Testis (tissue), 3 donors: ENCODE data around the gene RNF152. TPM values are rescaled to one million over a fixed set of nuclear protein-coding genes. Genes with fewer than 3 reads are reported as not detected.

ENCODE experiments used
- DNase-seq: peaks from one replicate; pipeline ENCODE4 v3.0.0-alpha.2; 2019
- H3K27ac ChIP-seq, 2 donors: fragments of 200-600 bp; sonication (generic); one replicate each; pipeline ENCODE4 v1.5.1; 2019
- H3K27me3 ChIP-seq: fragments of 200-600 bp; sonication (generic); one replicate; pipeline ENCODE4 v1.5.1; 2019
- H3K36me3 ChIP-seq: fragments of 200-600 bp; sonication (generic); one replicate; pipeline ENCODE4 v1.5.1; 2017; ENCODE audit warnings: low read depth; ENCODE audit errors: missing control alignments
- H3K4me1 ChIP-seq: fragments of 200-600 bp; sonication (generic); one replicate; pipeline ENCODE4 v1.5.1; 2019
- H3K4me3 ChIP-seq, 2 donors: fragments of 200-600 bp; sonication (generic); one replicate each; pipeline ENCODE4 v1.5.1; 2017 to 2019
- H3K9me3 ChIP-seq: fragments of 200-600 bp; sonication (generic); one replicate; pipeline ENCODE4 v1.5.1; 2017
- CTCF ChIP-seq, 3 experiments: fragments of 450-650 bp in 2 of 3; fragments of 200-600 bp in 1 of 3; sonication (generic) in 1 of 3; IDR thresholded peaks; one replicate each; pipeline ENCODE4 v1.5.1; 2016 to 2019; ENCODE audit warnings: antibody characterized with exemption in 3 of 3, mild to moderate bottlenecking in 2 of 3, moderate library complexity in 1 of 3
- POLR2A ChIP-seq: fragments of 450-650 bp; IDR thresholded peaks from one replicate; pipeline ENCODE4 v1.6.1; 2017; ENCODE audit warnings: antibody characterized with exemption, mild to moderate bottlenecking, moderate library complexity
- WGBS, 2 donors: methylation state at CpG; one replicate each; pipeline ENCODE4 v1.1.5; 2018; 5-methylcytosine and 5-hydroxymethylcytosine counted together
- intact Hi-C: fragments of 100-400 bp; cut with DNase I; formaldehyde crosslinking; loops from one replicate; pipeline ENCODE4 v1.15.1; 2023; ENCODE audit warnings: low total_unique reads
- polyA plus RNA-seq: library from polyadenylated mRNA; stranded (reverse); fragments of 350-450 nt; fragmentation: Illumina TruSeq; extraction: RNeasy Lipid Tissue Mini Kit (QIAGEN cat#74804); gene quantifications from one replicate; pipeline ENCODE4 v1.2.3, GENCODE V29; 2014; ENCODE audit warnings: low read depth, low replicate concordance; ENCODE audit not compliant: insufficient read depth
- total RNA-seq, 2 donors: library from RNA; depleted of rRNA; stranded (reverse); fragments of >200 nt; gene quantifications; one replicate each; pipeline ENCODE4 v1.2.3, GENCODE V29; 2016

Gene RNF152
- total and polyA plus RNA-seq, 3 donors from 2014 or later = 2.3 to 20.3 (median 10.8) TPM

- Histone ChIP-seq H3K4me1 (peaks cover 3% of the 10 kb centered on the region), H3K9me3 (no peaks in the 10 kb centered on the region), H3K27me3 (no peaks in the 10 kb centered on the region), H3K4me3 (peak overlapping the region; percentile 91 to 97), H3K36me3 (no peaks in the 10 kb centered on the region), H3K27ac (peak overlapping the region; percentile 91 to 95)
- 0 to 1% methylated on average over 23 to 39 of the region's 65 CpGs for WGBS, 2 donors
- TF ChIP-seq CTCF (IDR thresholded peaks at IDR 0.05) (no peak), POLR2A (no peak)
- DNase-seq = peak; percentile 69
- intact Hi-C loops = loop anchor here (10.0 kb wide), 1 partner anchor 159 kb away; no protein-coding TSS in a partner anchor
These were observed 633 bp upstream of the RNF152 start for GRCh38 chr18:61893309-61893970.

DNA sequence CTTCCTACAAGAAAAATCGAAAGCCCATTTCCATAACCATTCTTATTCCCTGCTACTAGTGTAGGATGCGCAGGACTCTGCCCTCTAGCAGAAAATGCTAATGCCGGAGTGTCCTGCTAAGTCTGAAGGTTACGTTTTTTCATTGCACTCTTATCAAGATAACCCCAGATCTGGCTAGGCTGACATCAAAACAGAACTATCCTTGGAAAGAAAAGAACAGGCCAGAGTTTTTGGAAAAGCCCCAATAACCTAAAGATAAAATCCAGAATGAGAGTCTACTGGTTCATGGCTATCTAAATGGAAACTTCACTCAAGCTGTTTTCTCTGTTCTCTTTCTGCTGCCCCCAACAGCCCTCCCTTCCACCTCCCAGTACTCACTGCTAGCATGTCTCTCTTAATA, 913 bp downstream of the RNF152 start:
- Histone ChIP-seq H3K27me3 (no peaks in the 10 kb centered on the region), H3K4me3 (peak overlapping the region; percentile 91 to 97), H3K4me1 (peaks cover 3% of the 10 kb centered on the region), H3K9me3 (no peaks in the 10 kb centered on the region), H3K27ac (peak overlapping the region in 1 of 2 donors; percentile 95), H3K36me3 (no peaks in the 10 kb centered on the region)
- DNase-seq = no peak
- intact Hi-C loops = loop anchor here (10.0 kb wide), 1 partner anchor 157 kb away; no protein-coding TSS in a partner anchor
- WGBS, 2 donors = 41 to 47% methylated on average over 4 of the region's 4 CpGs
- TF ChIP-seq CTCF (IDR thresholded peaks at IDR 0.05) = no peak
- no peak for TF ChIP-seq POLR2A

- Histone ChIP-seq H3K36me3 (no peaks in the 10 kb centered on the region), H3K27ac (peak overlapping the region in 1 of 2 donors; percentile 95), H3K4me1 (peaks cover 2% of the 10 kb centered on the region), H3K9me3 (no peaks in the 10 kb centered on the region), H3K4me3 (no peak overlapping the region), H3K27me3 (no peaks in the 10 kb centered on the region)
- 60 to 74% methylated on average over 2 of the region's 2 CpGs for WGBS, 2 donors
- TF ChIP-seq POLR2A = no peak
- no peak for TF ChIP-seq CTCF (IDR thresholded peaks at IDR 0.05)
- intact Hi-C loops = loop anchor here (10.0 kb wide), 1 partner anchor 156 kb away; no protein-coding TSS in a partner anchor
- DNase-seq = no peak
These were observed 1.5 kb downstream of the RNF152 start for GRCh38 chr18:61891271-61891670.

DNA sequence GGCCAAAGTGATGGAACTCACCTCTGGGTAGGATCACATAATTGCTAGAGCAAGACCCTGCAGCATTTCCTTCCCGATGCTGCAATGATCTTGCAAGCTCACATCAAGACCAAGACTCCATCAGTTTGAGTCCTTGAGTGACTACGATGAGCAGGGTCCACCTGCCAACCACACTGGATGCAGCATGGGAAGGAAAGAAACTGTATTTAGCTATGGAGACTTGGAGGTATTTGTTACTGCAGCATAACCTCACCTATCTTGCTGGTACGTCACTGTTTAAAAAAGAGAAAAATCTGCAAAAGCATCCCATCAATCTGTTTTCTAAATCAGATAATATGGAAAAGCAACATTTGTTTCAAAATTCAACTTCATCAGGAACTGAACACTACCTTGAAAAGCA, 2.5 kb downstream of the RNF152 start:
- H3K36me3 ChIP-seq = no peaks in the 10 kb centered on the region
- TF ChIP-seq POLR2A (no peak), CTCF (IDR thresholded peaks at IDR 0.05) (no peak)
- H3K4me3 ChIP-seq = no peak overlapping the region
- no peaks in the 10 kb centered on the region for H3K9me3 ChIP-seq
- DNase-seq = no peak
- no peaks in the 10 kb centered on the region for H3K4me1 ChIP-seq
- intact Hi-C loops = loop anchor here (10.0 kb wide), 1 partner anchor 156 kb away; no protein-coding TSS in a partner anchor
- no peaks in the 10 kb centered on the region for H3K27me3 ChIP-seq
- 85 to 93% methylated on average over 3 of the region's 3 CpGs for WGBS, 2 donors
- peak overlapping the region in 1 of 2 donors; percentile 95 for H3K27ac ChIP-seq

- H3K4me3 ChIP-seq = no peak overlapping the region
These were observed 3.3 kb downstream of the RNF152 start for GRCh38 chr18:61889541-61889940.

More at GRCh38 chr18:61889541-61889940, 3.3 kb downstream of the RNF152 start:
- Histone ChIP-seq H3K9me3 (no peaks in the 10 kb centered on the region), H3K4me1 (no peaks in the 10 kb centered on the region), H3K27me3 (no peaks in the 10 kb centered on the region), H3K36me3 (no peaks in the 10 kb centered on the region), H3K27ac (peak overlapping the region in 1 of 2 donors; percentile 2)
- DNase-seq = no peak
- TF ChIP-seq CTCF (IDR thresholded peaks at IDR 0.05) (no peak), POLR2A (no peak)
- WGBS, 2 donors = 54 to 60% methylated on average over 1 of the region's 1 CpG
- intact Hi-C loops = no loop called here
